Measurements from ENCODE around the gene VAV2.

GRCh38 chr9:133975511-133975910 lies 16.6 kb downstream of the VAV2 start:
- TF ChIP-seq CTCF (conservative IDR thresholded peaks at IDR 0.05) (no peak), ZFX (IDR thresholded peaks at IDR 0.05) (no peak)

Measured in C4-2B (cell line).